ENCODE results near the gene CDK12.

Gene CDK12

DNA sequence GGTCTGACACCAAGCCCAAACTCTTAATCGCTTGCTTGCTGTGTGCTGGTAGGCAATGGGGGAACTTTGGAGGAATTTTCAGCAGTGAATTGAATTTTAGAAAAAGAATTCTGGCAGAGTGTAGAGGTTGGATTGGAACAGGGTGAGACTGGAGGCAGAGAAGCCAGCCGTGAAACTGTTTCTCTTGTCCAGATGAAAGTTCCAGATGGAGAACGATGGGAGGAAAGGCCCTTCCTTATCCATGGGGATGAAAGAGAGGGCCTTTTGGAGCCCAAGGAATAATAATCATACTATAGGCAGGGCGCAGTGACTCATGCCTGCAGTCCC, 120.4 kb downstream of the CDK12 start:
- Histone ChIP-seq H3K27me3 (ENCODE audit: insufficient read depth, low read length) (0 out of 2 replicates have a peak, but pooled peaks cover 12% of the 10 kb centered on the region), H3K4me1 (ENCODE audit: control insufficient read depth, insufficient read depth, low read length, unreplicated experiment) (no peaks in the 10 kb centered on the region), H3K27ac (ENCODE audit: low read depth, low read length) (no peak overlapping the region), H3K36me3 (ENCODE audit: insufficient read depth, low read length) (no peaks in the 10 kb centered on the region), H2AFZ (ENCODE audit: low read length, unreplicated experiment) (no peak overlapping the region), H3K4me3 (ENCODE audit: low read depth, low read length) (no peak overlapping the region), H3K79me2 (ENCODE audit: control insufficient read depth, insufficient read depth, low read length, unreplicated experiment) (no peaks in the 10 kb centered on the region)

DNA sequence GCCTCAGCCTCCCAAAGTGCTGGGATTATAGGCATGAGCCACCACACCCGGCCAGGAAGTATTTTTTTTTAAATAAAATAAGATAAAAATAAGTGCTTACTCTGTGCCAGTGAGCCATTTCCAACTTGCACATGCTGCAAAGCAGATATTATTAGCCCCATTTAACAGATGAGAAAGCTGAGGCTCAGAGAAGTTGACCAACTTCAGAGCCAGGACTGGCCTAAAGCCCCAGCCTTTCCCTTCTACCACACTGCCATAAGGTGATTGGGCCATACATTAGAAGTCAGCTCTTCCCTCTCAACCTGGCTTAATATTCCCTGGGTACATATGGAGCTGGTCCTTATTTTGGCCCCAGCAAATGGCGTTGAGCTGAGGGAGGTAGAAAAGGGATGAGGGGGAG, 121.4 kb downstream of the CDK12 start:
- H2AFZ ChIP-seq (ENCODE audit: low read length, unreplicated experiment), result no peak overlapping the region
- no peaks in the 10 kb centered on the region for H3K36me3 ChIP-seq (ENCODE audit: insufficient read depth, low read length)
- H3K27ac ChIP-seq (ENCODE audit: low read depth, low read length), result no peak overlapping the region
- H3K4me1 ChIP-seq (ENCODE audit: control insufficient read depth, insufficient read depth, low read length, unreplicated experiment), result no peaks in the 10 kb centered on the region
- H3K79me2 ChIP-seq (ENCODE audit: control insufficient read depth, insufficient read depth, low read length, unreplicated experiment), result no peaks in the 10 kb centered on the region
- peaks cover 14% of the 10 kb centered on the region; the same call in 1 of the 2 replicates for H3K27me3 ChIP-seq (ENCODE audit: insufficient read depth, low read length)
- no peak overlapping the region for H3K4me3 ChIP-seq (ENCODE audit: low read depth, low read length)

Data from ACC112 (cell line).